SH-SY5Y (cell line): ENCODE measurements around the gene DSCAML1.

Experiments
- GATA2 ChIP-seq: IDR thresholded peaks from 2 replicates; pipeline ENCODE4 v1.6.1; 2011; ENCODE audit warnings: mild to moderate bottlenecking, low read depth, low read length
- GATA3 ChIP-seq: IDR thresholded peaks from 2 replicates; pipeline ENCODE4 v1.6.1; 2011; ENCODE audit warnings: low read depth, mild to moderate bottlenecking, low read length, moderate library complexity

GRCh38 chr11:117544130-117544800 is 252.8 kb downstream of the DSCAML1 start:
- no peak for TF ChIP-seq GATA3
- no peak for TF ChIP-seq GATA2
